Medulla oblongata (tissue), 1 donor: ENCODE data around the gene SLC27A4.
"Not testable (repeated sequence)": the region's sequence is repeated elsewhere in the genome, so short reads cannot be mapped to it uniquely, and the experiment has no call there.

Experiments
- DNase-seq: peaks from one replicate; pipeline ENCODE4 v3.0.0-alpha.2; 2015; ENCODE audit errors: extremely low spot score

The SLC27A4 gene

GRCh38 chr9:128324401-128324800 is 15.9 kb upstream of the SLC27A4 start:
- DNase-seq, result no peak

- no peak for DNase-seq
Observed at GRCh38 chr9:128325629-128326028, 14.7 kb upstream of the SLC27A4 start.

- no peak for DNase-seq
Observed at GRCh38 chr9:128333451-128333869, 6.9 kb upstream of the SLC27A4 start.

GRCh38 chr9:128335161-128335560 is 5.2 kb upstream of the SLC27A4 start:
- DNase-seq, result no peak

- no peak for DNase-seq
Observed at GRCh38 chr9:128335914-128336313, 4.4 kb upstream of the SLC27A4 start.

GRCh38 chr9:128337936-128338335 is 2.4 kb upstream of the SLC27A4 start:
- DNase-seq, result no peak

- not testable (repeated sequence) for DNase-seq
Observed at GRCh38 chr9:128338852-128339614, 1.3 kb upstream of the SLC27A4 start.

GRCh38 chr9:128340691-128341434 is 536 bp downstream of the SLC27A4 start:
- no peak for DNase-seq

GRCh38 chr9:128341435-128341849 is 1.1 kb downstream of the SLC27A4 start:
- peak; percentile 71 for DNase-seq

GRCh38 chr9:128342971-128343680 is 2.8 kb downstream of the SLC27A4 start:
- DNase-seq, result no peak

- DNase-seq, result no peak
Observed at GRCh38 chr9:128343855-128344254, 3.5 kb downstream of the SLC27A4 start.

- no peak for DNase-seq
Observed at GRCh38 chr9:128344931-128345605, 4.7 kb downstream of the SLC27A4 start.

- no peak for DNase-seq
Observed at GRCh38 chr9:128349125-128349524, 8.8 kb downstream of the SLC27A4 start.

- DNase-seq, result no peak
Observed at GRCh38 chr9:128349772-128350171, 9.4 kb downstream of the SLC27A4 start.

- no peak for DNase-seq
Observed at GRCh38 chr9:128355451-128355850, 15.1 kb downstream of the SLC27A4 start.

GRCh38 chr9:128358090-128358489 is 17.8 kb downstream of the SLC27A4 start:
- DNase-seq, result no peak

GRCh38 chr9:128358861-128359260 is 18.5 kb downstream of the SLC27A4 start:
- no peak for DNase-seq

GRCh38 chr9:128360826-128361225 is 20.5 kb downstream of the SLC27A4 start:
- no peak for DNase-seq

- no peak for DNase-seq
Observed at GRCh38 chr9:128361296-128361985, 21.1 kb downstream of the SLC27A4 start.

- DNase-seq, result peak; percentile 96
Observed at GRCh38 chr9:128361986-128362646, 21.8 kb downstream of the SLC27A4 start.

GRCh38 chr9:128362774-128363173 is 22.4 kb downstream of the SLC27A4 start:
- DNase-seq, result no peak
